ENCODE data around the gene FASTKD2. TPM values are rescaled to one million over a fixed set of nuclear protein-coding genes. Genes with fewer than 3 reads are reported as not detected.
"Not testable (repeated sequence)": the region's sequence is repeated elsewhere in the genome, so short reads cannot be mapped to it uniquely, and the experiment has no call there.

Gene FASTKD2
- total RNA-seq, 3 donors from 2014 or later = 19.3 to 23.3 (median 21.7) TPM

DNA sequence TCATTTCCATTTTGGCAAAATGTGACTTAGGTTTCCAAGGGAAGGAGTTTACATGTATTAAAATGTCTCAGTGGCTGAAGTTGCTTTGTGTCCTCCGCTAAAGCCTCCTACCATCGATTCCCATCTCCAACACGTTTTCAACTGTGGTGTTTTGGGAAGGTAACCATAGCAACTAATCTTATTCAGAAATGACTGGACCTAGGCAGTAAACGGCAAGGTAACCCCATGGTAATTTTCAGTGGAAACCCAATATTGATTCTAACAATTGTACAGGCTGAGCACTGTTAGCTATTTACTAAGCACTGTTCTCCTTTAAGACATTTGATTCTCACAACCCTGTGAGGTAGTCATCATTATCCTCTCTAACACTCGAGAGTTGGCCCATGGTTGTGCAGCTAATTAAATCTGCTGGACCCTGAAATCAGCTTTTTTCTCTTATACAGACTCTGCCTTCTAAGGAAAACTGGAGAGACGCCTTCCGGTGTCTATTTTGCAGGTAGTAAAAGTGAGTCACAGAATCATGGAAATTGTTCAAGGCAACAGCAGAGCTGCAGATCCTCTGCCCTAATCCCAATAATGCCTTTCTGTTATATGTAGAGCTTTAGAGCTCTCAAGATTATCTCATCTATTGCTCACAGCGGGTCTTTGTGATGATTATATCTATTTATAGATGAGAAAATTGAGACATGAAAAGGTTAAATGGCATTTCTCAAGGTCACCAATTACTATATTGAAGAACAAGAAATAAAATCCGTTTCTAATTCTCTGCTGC, 36.2 kb downstream of the FASTKD2 start:
- no peak overlapping the region for H3K4me3 ChIP-seq
- intact Hi-C loops (cut with DNase I, micrococcal nuclease) = no loop called here
- ATAC-seq = no peak
- no peaks in the 10 kb centered on the region for H3K4me1 ChIP-seq (ENCODE audit: low read depth)
- no peaks in the 10 kb centered on the region for H3K36me3 ChIP-seq (ENCODE audit: low read depth)
- no peak for DNase-seq
- no peaks in the 10 kb centered on the region for H3K9me3 ChIP-seq
- TF ChIP-seq, protein P1, sequence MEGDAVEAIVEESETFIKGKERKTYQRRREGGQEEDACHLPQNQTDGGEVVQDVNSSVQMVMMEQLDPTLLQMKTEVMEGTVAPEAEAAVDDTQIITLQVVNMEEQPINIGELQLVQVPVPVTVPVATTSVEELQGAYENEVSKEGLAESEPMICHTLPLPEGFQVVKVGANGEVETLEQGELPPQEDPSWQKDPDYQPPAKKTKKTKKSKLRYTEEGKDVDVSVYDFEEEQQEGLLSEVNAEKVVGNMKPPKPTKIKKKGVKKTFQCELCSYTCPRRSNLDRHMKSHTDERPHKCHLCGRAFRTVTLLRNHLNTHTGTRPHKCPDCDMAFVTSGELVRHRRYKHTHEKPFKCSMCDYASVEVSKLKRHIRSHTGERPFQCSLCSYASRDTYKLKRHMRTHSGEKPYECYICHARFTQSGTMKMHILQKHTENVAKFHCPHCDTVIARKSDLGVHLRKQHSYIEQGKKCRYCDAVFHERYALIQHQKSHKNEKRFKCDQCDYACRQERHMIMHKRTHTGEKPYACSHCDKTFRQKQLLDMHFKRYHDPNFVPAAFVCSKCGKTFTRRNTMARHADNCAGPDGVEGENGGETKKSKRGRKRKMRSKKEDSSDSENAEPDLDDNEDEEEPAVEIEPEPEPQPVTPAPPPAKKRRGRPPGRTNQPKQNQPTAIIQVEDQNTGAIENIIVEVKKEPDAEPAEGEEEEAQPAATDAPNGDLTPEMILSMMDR (IDR thresholded peaks at IDR 0.05) = no peak

DNA sequence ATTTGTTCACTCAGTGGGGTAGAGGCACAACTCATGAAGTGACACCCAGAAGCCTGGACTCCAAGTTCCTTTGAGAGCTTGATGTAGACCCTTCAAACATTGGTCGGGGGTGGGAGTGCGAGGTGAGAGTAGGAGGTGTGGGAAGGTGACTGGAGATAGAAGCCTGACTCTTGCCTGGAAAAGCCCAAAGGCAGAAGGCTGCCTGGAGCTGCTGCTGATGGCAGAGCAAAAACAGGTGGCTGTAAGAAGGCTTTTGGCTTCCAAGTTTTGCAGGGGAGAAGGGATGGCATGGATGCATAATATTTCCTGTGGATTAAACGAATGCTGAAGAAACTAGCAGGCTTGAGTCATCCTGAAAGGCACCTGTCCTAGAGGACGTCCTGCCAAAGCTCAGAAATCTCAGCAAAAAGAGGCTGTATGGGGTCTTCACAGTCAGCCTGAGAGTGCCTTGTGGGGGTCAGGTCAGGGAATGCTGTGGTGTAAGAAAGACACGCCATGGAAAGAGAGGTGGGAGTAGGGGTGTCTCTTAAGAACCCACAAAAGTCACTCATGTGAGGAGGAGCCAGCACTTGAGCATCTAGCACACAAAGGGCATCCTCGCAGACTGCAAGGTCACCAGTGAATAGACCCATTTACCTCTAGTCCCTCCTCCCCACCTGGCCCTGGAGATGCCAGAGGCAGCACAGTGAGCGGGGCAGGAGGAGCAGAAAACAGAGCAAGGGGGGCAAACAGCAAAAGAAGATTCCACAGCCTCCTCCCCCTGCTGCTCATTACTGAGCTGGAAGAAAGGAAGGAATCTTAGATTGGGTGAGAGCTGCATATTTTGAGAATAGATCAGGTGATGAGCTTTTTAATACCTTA, 37.5 kb downstream of the FASTKD2 start:
- Histone ChIP-seq H3K4me3 (no peak overlapping the region), H3K4me1 (ENCODE audit: low read depth) (no peaks in the 10 kb centered on the region), H3K36me3 (ENCODE audit: low read depth) (no peaks in the 10 kb centered on the region), H3K9me3 (no peaks in the 10 kb centered on the region)
- ATAC-seq = no peak
- TF ChIP-seq, protein P1 (IDR thresholded peaks at IDR 0.05) = no peak
- no peak for DNase-seq
- intact Hi-C loops (cut with DNase I, micrococcal nuclease) = no loop called here

DNA sequence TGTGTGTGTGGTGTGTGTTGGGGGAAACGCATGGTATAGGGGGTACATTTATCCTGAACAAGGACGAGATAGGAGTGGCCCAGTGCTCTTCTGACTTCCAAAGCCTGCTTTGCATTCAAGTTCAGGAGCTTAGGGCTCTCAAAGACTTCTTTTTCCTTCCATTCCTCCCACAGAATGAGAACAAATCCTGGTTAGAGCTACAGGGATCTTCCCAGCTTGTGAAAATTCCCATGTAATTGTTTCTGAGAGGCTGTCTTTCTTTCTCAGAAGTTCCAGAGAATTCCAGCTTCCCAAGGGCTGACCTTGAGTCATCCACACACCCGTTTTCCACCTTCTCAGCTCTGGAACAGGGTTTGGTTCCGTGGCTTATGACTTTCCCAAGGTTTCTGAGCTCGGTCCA, 38.9 kb downstream of the FASTKD2 start:
- intact Hi-C loops (cut with DNase I, micrococcal nuclease) = no loop called here
- Histone ChIP-seq H3K9me3 (no peaks in the 10 kb centered on the region), H3K36me3 (ENCODE audit: low read depth) (no peaks in the 10 kb centered on the region), H3K4me3 (no peak overlapping the region), H3K4me1 (ENCODE audit: low read depth) (no peaks in the 10 kb centered on the region)
- DNase-seq (no peak), ATAC-seq (no peak)
- TF ChIP-seq, protein P1 (IDR thresholded peaks at IDR 0.05) = no peak

DNA sequence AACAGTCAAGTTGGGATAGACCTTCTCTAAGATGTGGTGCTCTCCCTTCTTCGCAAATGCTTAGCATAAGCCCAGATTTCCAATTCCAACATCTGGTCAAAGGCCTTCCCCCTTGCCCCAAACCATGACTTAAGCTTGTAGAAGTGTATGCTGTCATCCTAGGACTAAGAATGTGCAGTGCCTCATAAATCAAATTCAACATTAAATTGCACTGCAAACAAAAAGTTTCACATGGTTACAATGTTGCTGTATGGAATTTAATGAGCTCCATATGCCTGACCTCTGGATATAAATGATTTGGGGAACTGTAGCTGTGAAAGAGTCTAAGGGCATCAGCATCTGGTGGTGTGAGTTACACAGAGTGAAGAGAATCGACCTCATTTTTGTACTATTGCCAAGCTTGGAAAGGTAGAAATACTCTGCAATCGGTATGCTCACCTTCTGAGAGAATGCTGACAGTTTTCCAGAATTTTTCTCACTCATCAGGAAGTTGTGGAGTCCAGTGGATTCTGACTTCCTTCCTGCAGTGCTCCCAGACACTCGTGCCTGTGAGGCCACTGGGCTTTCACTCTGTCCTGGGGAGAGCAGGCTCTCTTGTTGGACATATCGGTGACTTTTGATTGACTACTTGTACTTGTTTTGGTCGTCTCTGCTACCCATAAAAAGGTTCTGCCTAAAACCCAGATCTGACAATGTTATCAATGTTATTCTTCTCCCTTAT, 40.6 kb downstream of the FASTKD2 start:
- TF ChIP-seq, protein P1 (IDR thresholded peaks at IDR 0.05) = no peak
- Histone ChIP-seq H3K4me1 (ENCODE audit: low read depth) (no peaks in the 10 kb centered on the region), H3K4me3 (no peak overlapping the region), H3K9me3 (no peaks in the 10 kb centered on the region), H3K36me3 (ENCODE audit: low read depth) (no peaks in the 10 kb centered on the region)
- DNase-seq (no peak), ATAC-seq (no peak)
- intact Hi-C loops (cut with DNase I, micrococcal nuclease) = no loop called here

DNA sequence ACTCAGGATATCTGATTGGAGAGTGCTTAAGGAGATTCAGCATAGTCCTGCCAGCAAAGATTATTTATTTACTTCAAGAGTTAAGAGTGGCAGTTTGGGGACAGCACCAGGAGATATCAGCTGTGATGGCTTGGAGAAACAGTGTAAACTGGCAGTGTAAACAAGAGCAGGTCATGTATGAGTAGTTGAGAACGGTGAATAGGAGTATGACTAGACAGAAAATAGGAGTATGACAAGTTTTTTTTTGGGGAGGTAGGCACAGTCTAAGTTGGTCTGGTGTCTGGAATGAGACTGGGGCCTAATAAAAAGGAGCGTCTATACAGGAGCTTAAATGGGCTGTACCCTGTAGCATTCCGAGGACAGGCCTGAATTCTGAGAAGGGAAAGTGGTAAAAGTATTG, 42.2 kb downstream of the FASTKD2 start:
- H3K36me3 ChIP-seq (ENCODE audit: low read depth); H3K9me3 ChIP-seq; H3K4me1 ChIP-seq (ENCODE audit: low read depth); H3K4me3 ChIP-seq; intact Hi-C loops (cut with DNase I, micrococcal nuclease); DNase-seq; ATAC-seq: not testable (repeated sequence)

DNA sequence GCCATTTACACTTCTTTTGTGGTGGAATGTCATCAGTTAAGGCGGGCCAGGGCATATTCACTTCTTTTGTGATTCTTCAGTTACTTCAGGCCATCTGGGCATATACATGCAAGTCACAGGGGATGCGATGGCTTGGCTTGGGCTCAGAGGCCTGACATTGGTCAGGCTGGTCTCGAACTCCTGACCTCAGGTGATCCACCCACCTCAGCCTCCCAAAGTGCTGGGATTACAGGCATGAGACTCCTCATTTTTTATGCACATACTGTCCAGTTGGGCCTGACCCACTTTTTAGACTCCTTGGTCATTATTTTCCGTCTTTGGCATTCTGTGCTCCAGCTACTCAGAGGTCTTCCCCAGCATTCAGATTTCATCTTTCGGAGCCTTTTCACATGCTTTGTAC, 47.1 kb downstream of the FASTKD2 start:
- ATAC-seq; H3K9me3 ChIP-seq; DNase-seq; H3K4me3 ChIP-seq; H3K36me3 ChIP-seq (ENCODE audit: low read depth); intact Hi-C loops (cut with DNase I, micrococcal nuclease); H3K4me1 ChIP-seq (ENCODE audit: low read depth): not testable (repeated sequence)
